ENCODE data around the gene PTGS1. TPM values are rescaled to one million over a fixed set of nuclear protein-coding genes. Genes with fewer than 3 reads are reported as not detected.

PTGS1 gene
- total RNA-seq, 1 experiment from 2014 or later: 1.8 TPM

DNA sequence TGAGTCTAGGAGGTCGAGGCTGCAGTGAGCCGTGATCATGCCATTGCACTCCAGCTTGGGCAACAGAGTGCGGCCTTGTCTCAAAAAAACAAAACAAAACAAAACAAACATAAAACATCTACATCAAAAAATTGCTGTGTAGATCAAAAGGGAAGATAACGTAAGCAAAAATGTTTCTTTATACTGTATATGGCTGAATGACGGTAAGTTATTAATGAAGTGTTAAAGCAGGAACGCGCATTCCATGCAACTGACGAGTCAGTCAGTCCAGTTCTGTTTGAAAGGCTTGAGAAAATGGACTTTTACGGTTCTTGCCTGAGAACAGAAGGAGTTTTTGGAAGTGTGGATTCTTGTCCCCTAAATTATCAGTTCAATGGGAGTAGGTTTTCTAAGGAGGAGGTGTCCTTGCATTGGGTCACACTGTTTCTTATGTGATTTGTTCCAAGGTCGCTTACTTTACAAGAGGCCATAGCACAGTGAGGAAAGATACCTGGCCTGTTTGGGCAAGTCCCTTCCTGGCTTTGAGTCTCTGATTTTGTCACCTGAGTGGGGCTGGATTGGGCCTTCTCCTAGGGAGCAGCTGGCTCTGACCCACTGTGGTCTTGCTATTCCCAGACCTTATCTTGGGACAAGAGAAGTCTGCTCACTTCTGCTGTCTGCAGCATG, 6.6 kb upstream of the PTGS1 start:
- no peak for DNase-seq
- no peaks in the 10 kb centered on the region for H3K9me2 ChIP-seq (ENCODE audit: insufficient read depth)
- CTCF ChIA-PET: no interaction called here
- POLR2A ChIA-PET (ENCODE audit: unreplicated experiment): no interaction called here
- no peaks in the 10 kb centered on the region for H3F3A ChIP-seq (ENCODE audit: insufficient read depth, low read depth)
- intact Hi-C loops (cut with micrococcal nuclease; ENCODE audit: unreplicated experiment): no loop called here
- H3K9me3 ChIP-seq (ENCODE audit: insufficient read depth, low read depth): no peaks in the 10 kb centered on the region
- no peak overlapping the region for H3K4me3 ChIP-seq
- no peaks in the 10 kb centered on the region for H3K27me3 ChIP-seq (ENCODE audit: insufficient read depth, low read depth)
- no peak overlapping the region for H3K4me2 ChIP-seq
- BruUV-seq (replicated peaks): no TSS peak
- H3K79me2 ChIP-seq (ENCODE audit: low read depth): no peaks in the 10 kb centered on the region
- H3K36me3 ChIP-seq (ENCODE audit: low read depth): no peaks in the 10 kb centered on the region
- H4K20me1 ChIP-seq (ENCODE audit: insufficient read depth): no peaks in the 10 kb centered on the region
- H3K4me1 ChIP-seq (replicated peaks; ENCODE audit: insufficient read depth): 0 out of 2 replicates have a peak, but pooled peaks cover 6% of the 10 kb centered on the region
- TF ChIP-seq, protein P1, sequence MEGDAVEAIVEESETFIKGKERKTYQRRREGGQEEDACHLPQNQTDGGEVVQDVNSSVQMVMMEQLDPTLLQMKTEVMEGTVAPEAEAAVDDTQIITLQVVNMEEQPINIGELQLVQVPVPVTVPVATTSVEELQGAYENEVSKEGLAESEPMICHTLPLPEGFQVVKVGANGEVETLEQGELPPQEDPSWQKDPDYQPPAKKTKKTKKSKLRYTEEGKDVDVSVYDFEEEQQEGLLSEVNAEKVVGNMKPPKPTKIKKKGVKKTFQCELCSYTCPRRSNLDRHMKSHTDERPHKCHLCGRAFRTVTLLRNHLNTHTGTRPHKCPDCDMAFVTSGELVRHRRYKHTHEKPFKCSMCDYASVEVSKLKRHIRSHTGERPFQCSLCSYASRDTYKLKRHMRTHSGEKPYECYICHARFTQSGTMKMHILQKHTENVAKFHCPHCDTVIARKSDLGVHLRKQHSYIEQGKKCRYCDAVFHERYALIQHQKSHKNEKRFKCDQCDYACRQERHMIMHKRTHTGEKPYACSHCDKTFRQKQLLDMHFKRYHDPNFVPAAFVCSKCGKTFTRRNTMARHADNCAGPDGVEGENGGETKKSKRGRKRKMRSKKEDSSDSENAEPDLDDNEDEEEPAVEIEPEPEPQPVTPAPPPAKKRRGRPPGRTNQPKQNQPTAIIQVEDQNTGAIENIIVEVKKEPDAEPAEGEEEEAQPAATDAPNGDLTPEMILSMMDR (conservative IDR thresholded peaks at IDR 0.05): no peak
- TF ChIP-seq EZH2 (IDR thresholded peaks at IDR 0.05; ENCODE audit: low read depth): no peak
- H2AFZ ChIP-seq: no peak overlapping the region
- no peak overlapping the region for H3K27ac ChIP-seq

DNA sequence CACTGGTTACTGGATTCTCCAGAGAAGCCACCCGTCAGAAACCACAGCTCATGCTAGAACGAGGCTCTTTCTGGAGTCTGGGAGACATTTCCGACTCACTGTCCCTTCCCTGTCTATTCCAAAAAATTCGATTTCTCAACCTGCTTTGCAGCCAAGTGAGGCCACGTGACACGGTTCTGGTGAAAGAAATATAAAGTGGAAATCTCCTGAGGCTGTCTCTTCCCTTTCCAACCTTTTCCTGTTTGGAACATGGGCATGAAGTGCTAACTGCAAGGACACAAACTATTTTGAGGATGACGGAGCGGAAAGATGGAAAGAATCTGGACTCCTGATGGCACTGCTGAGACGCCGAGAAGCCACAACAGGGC, 6.1 kb upstream of the PTGS1 start:
- Histone ChIP-seq H3K27me3 (ENCODE audit: insufficient read depth, low read depth) (no peaks in the 10 kb centered on the region), H3K9me2 (ENCODE audit: insufficient read depth) (no peaks in the 10 kb centered on the region), H3K79me2 (ENCODE audit: low read depth) (no peaks in the 10 kb centered on the region), H4K20me1 (ENCODE audit: insufficient read depth) (no peaks in the 10 kb centered on the region), H3K4me2 (no peak overlapping the region), H2AFZ (no peak overlapping the region), H3F3A (ENCODE audit: insufficient read depth, low read depth) (no peaks in the 10 kb centered on the region), H3K4me1 (replicated peaks; ENCODE audit: insufficient read depth) (0 out of 2 replicates have a peak, but pooled peaks cover 6% of the 10 kb centered on the region), H3K9me3 (ENCODE audit: insufficient read depth, low read depth) (no peaks in the 10 kb centered on the region), H3K27ac (no peak overlapping the region), H3K4me3 (no peak overlapping the region), H3K36me3 (ENCODE audit: low read depth) (no peaks in the 10 kb centered on the region)
- no TSS peak for BruUV-seq (replicated peaks)
- POLR2A ChIA-PET (ENCODE audit: unreplicated experiment): interaction anchor here (0.7 kb wide), 1 partner anchor 239 kb away, joined by 6 read pairs; no protein-coding TSS in a partner anchor
- TF ChIP-seq, protein P1 (conservative IDR thresholded peaks at IDR 0.05): no peak
- TF ChIP-seq EZH2 (IDR thresholded peaks at IDR 0.05; ENCODE audit: low read depth): no peak
- intact Hi-C loops (cut with micrococcal nuclease; ENCODE audit: unreplicated experiment): no loop called here
- DNase-seq: no peak
- CTCF ChIA-PET: no interaction called here

DNA sequence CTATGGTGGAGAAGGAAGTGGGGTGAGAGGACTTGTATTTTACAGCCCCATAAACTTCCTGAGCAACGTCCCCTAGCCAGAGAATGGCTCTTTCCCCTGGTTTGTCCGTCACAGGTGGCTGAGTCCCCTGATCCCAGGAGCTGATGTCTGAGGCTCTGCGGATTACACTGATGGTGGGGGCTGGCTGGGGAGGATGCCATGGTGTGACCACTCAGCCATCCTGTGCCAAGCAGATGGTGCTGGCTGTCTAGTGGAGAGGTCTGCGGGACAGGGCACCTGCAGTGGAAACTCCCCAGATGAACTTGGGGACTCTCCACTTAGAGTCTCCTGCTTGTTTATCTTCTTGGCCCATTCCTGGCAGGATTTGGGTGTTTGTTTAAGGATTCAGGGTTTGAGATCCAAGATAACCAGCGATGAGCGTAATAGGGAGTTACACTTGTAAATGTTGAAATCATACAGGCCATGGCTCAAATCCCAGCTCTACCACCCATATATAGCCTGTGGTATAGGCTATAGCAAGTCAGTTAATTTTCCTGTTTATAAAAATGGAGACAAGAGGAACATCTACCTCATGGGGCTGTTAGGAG, 4.7 kb upstream of the PTGS1 start:
- H3F3A ChIP-seq (ENCODE audit: insufficient read depth, low read depth): no peaks in the 10 kb centered on the region
- H3K27me3 ChIP-seq (ENCODE audit: insufficient read depth, low read depth): peaks cover 6% of the 10 kb centered on the region; the same call in 1 of the 2 replicates
- H3K9me2 ChIP-seq (ENCODE audit: insufficient read depth): no peaks in the 10 kb centered on the region
- no TSS peak for BruUV-seq (replicated peaks)
- no peak overlapping the region for H3K27ac ChIP-seq
- no peak overlapping the region for H3K4me3 ChIP-seq
- no peaks in the 10 kb centered on the region for H4K20me1 ChIP-seq (ENCODE audit: insufficient read depth)
- H3K79me2 ChIP-seq (ENCODE audit: low read depth): no peaks in the 10 kb centered on the region
- intact Hi-C loops (cut with micrococcal nuclease; ENCODE audit: unreplicated experiment): no loop called here
- 0 out of 2 replicates have a peak, but pooled peaks cover 6% of the 10 kb centered on the region for H3K4me1 ChIP-seq (replicated peaks; ENCODE audit: insufficient read depth)
- H2AFZ ChIP-seq: no peak overlapping the region
- H3K4me2 ChIP-seq: no peak overlapping the region
- no peak for DNase-seq
- CTCF ChIA-PET: no interaction called here
- no peaks in the 10 kb centered on the region for H3K36me3 ChIP-seq (ENCODE audit: low read depth)
- TF ChIP-seq EZH2 (IDR thresholded peaks at IDR 0.05; ENCODE audit: low read depth): no peak
- TF ChIP-seq, protein P1 (conservative IDR thresholded peaks at IDR 0.05): no peak
- no peaks in the 10 kb centered on the region for H3K9me3 ChIP-seq (ENCODE audit: insufficient read depth, low read depth)
- POLR2A ChIA-PET (ENCODE audit: unreplicated experiment): no interaction called here
